Measurements from ENCODE around the gene YAP1. TPM values are rescaled to one million over a fixed set of nuclear protein-coding genes. Genes with fewer than 3 reads are reported as not detected.

The YAP1 gene
- total and polyA plus RNA-seq, 7 experiments from 2014 or later: 0.15 TPM; not detected in 6

- intact Hi-C loops (cut with micrococcal nuclease): loop anchor here in 1 of 2 donors (10.0 kb wide), 1 partner anchor 62 kb away; no protein-coding TSS in a partner anchor
Observed at GRCh38 chr11:102116453-102117205, 6.4 kb downstream of the YAP1 start.

GRCh38 chr11:102117472-102118113 lies 7.3 kb downstream of the YAP1 start:
- ATAC-seq (no peak), DNase-seq (no peak)
- Mint-ChIP-seq H3K27ac (no peak overlapping the region), H3K36me3 (no peaks in the 10 kb centered on the region), H3K9me3 (peaks cover 0 to 3% (median 0%) of the 10 kb centered on the region in 11 donors), H3K4me1 (no peaks in the 10 kb centered on the region), H3K27me3 (peaks cover 47 to 74% (median 53%) of the 10 kb centered on the region in 5 donors), H3K4me3 (no peak overlapping the region)
- H3K36me3 ChIP-seq (ENCODE audit: control insufficient read depth in 2 of 3, insufficient read depth in 3 of 3, low read length in 3 of 3): no peaks in the 10 kb centered on the region
- no peak overlapping the region for H3K4me3 ChIP-seq (ENCODE audit: low read length)
- intact Hi-C loops (cut with micrococcal nuclease): loop anchor here in 1 of 2 donors (10.0 kb wide), 1 partner anchor 63 kb away; no protein-coding TSS in a partner anchor
- POLR2A ChIA-PET: no interaction called here
- peaks cover 0 to 3% of the 10 kb centered on the region in 2 donors for H3K27me3 ChIP-seq (ENCODE audit: control insufficient read depth in 2 of 2, insufficient read depth in 2 of 2, low read length in 2 of 2)
- no peak overlapping the region for H3K27ac ChIP-seq (ENCODE audit: low read depth, low read length)
- no peaks in the 10 kb centered on the region for H3K9me3 ChIP-seq (ENCODE audit: control insufficient read depth in 2 of 3, low read length in 3 of 3)
- CTCF ChIA-PET: no interaction called here
- no peaks in the 10 kb centered on the region for H3K4me1 ChIP-seq (ENCODE audit: control insufficient read depth in 2 of 2, insufficient read depth in 2 of 2, low read length in 2 of 2)

More at GRCh38 chr11:102116453-102117205, 6.4 kb downstream of the YAP1 start:
- no peak for ATAC-seq
- peaks cover 0 to 9% (median 5%) of the 10 kb centered on the region in 7 donors for H3K4me1 Mint-ChIP-seq
- peaks cover 0 to 5% of the 10 kb centered on the region in 2 donors for H3K4me1 ChIP-seq (ENCODE audit: control insufficient read depth in 2 of 2, insufficient read depth in 2 of 2, low read length in 2 of 2)
- H3K36me3 ChIP-seq (ENCODE audit: control insufficient read depth in 2 of 3, insufficient read depth in 3 of 3, low read length in 3 of 3): no peaks in the 10 kb centered on the region
- H3K27me3 ChIP-seq (ENCODE audit: control insufficient read depth in 2 of 2, insufficient read depth in 2 of 2, low read length in 2 of 2): peaks cover 0 to 3% of the 10 kb centered on the region in 2 donors
- CTCF ChIA-PET: no interaction called here
- no peaks in the 10 kb centered on the region for H3K9me3 ChIP-seq (ENCODE audit: control insufficient read depth in 2 of 3, low read length in 3 of 3)
- H3K36me3 Mint-ChIP-seq: no peaks in the 10 kb centered on the region
- H3K4me3 Mint-ChIP-seq: no peak overlapping the region
- no peak for DNase-seq
- H3K27ac ChIP-seq (ENCODE audit: low read depth, low read length): no peak overlapping the region
- no peak overlapping the region for H3K27ac Mint-ChIP-seq
- POLR2A ChIA-PET: interaction anchor here (0.7 kb wide), 1 partner anchor 18 kb away, joined by 3 read pairs; no protein-coding TSS in a partner anchor
- H3K4me3 ChIP-seq (ENCODE audit: low read length): no peak overlapping the region
- no peaks in the 10 kb centered on the region for H3K9me3 Mint-ChIP-seq
- peaks cover 39 to 78% (median 58%) of the 10 kb centered on the region in 5 donors for H3K27me3 Mint-ChIP-seq

DNA sequence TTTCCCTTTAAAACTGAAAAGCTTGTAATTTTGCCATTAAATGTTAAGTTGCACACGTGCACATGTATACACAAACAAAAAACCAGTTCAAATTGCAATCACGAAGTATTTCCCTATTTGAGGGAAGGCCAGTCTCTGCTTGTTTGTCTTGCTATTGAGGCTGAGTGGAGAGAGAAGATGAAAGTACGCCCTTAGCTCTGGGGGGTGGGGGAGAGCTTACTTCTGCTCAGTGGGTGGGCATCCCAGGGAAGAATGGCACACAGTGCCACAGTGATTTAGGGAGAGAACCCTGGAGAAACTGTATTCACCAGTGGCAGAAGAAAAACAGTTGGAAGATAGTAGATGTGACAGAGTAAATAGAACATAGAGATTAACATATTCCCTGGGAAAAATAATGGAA lies 8.7 kb downstream of the YAP1 start:
- POLR2A ChIA-PET: no interaction called here
- no peak overlapping the region for H3K27ac Mint-ChIP-seq
- no peaks in the 10 kb centered on the region for H3K4me1 Mint-ChIP-seq
- Histone ChIP-seq H3K36me3 (ENCODE audit: control insufficient read depth in 2 of 3, insufficient read depth in 3 of 3, low read length in 3 of 3) (no peaks in the 10 kb centered on the region), H3K4me3 (ENCODE audit: low read length) (no peak overlapping the region), H3K27ac (ENCODE audit: low read depth, low read length) (no peak overlapping the region), H3K9me3 (ENCODE audit: control insufficient read depth in 2 of 3, low read length in 3 of 3) (no peaks in the 10 kb centered on the region), H3K4me1 (ENCODE audit: control insufficient read depth in 2 of 2, insufficient read depth in 2 of 2, low read length in 2 of 2) (no peaks in the 10 kb centered on the region), H3K27me3 (ENCODE audit: control insufficient read depth in 2 of 2, insufficient read depth in 2 of 2, low read length in 2 of 2) (peaks cover 0 to 2% of the 10 kb centered on the region in 2 donors)
- H3K36me3 Mint-ChIP-seq: no peaks in the 10 kb centered on the region
- H3K9me3 Mint-ChIP-seq: peaks cover 0 to 6% (median 3%) of the 10 kb centered on the region in 11 donors
- intact Hi-C loops (cut with micrococcal nuclease): loop anchor here in 1 of 2 donors (10.0 kb wide), 1 partner anchor 64 kb away; no protein-coding TSS in a partner anchor
- H3K4me3 Mint-ChIP-seq: no peak overlapping the region
- DNase-seq: no peak
- ATAC-seq: no peak
- H3K27me3 Mint-ChIP-seq: peaks cover 45 to 74% (median 52%) of the 10 kb centered on the region in 5 donors
- CTCF ChIA-PET: no interaction called here

- Mint-ChIP-seq H3K36me3 (no peaks in the 10 kb centered on the region), H3K9me3 (peaks cover 0 to 9% (median 5%) of the 10 kb centered on the region in 11 donors), H3K27me3 (peaks cover 37 to 73% (median 46%) of the 10 kb centered on the region in 5 donors), H3K4me1 (no peaks in the 10 kb centered on the region), H3K27ac (no peak overlapping the region), H3K4me3 (no peak overlapping the region)
- ATAC-seq: no peak
- Histone ChIP-seq H3K36me3 (ENCODE audit: control insufficient read depth in 2 of 3, insufficient read depth in 3 of 3, low read length in 3 of 3) (no peaks in the 10 kb centered on the region), H3K4me3 (ENCODE audit: low read length) (no peak overlapping the region), H3K9me3 (ENCODE audit: control insufficient read depth in 2 of 3, low read length in 3 of 3) (no peaks in the 10 kb centered on the region), H3K4me1 (ENCODE audit: control insufficient read depth in 2 of 2, insufficient read depth in 2 of 2, low read length in 2 of 2) (no peaks in the 10 kb centered on the region), H3K27me3 (ENCODE audit: control insufficient read depth in 2 of 2, insufficient read depth in 2 of 2, low read length in 2 of 2) (no peaks in the 10 kb centered on the region), H3K27ac (ENCODE audit: low read depth, low read length) (no peak overlapping the region)
- intact Hi-C loops (cut with micrococcal nuclease): loop anchor here in 1 of 2 donors (10.0 kb wide), 1 partner anchor 65 kb away; no protein-coding TSS in a partner anchor
- CTCF ChIA-PET: interaction anchor here (0.6 kb wide), 1 partner anchor 9 kb away, joined by 5 read pairs; no protein-coding TSS in a partner anchor
- POLR2A ChIA-PET: no interaction called here
- DNase-seq: no peak
Observed at GRCh38 chr11:102119997-102120396, 9.8 kb downstream of the YAP1 start.

GRCh38 chr11:102120437-102120973 lies 10.3 kb downstream of the YAP1 start:
- intact Hi-C loops (cut with micrococcal nuclease): no loop called here
- H3K27ac ChIP-seq (ENCODE audit: low read depth, low read length): no peak overlapping the region
- ATAC-seq (no peak), DNase-seq (no peak)
- H3K9me3 ChIP-seq (ENCODE audit: control insufficient read depth in 2 of 3, low read length in 3 of 3): no peaks in the 10 kb centered on the region
- CTCF ChIA-PET: no interaction called here
- no peak overlapping the region for H3K27ac Mint-ChIP-seq
- peaks cover 32 to 68% (median 42%) of the 10 kb centered on the region in 5 donors for H3K27me3 Mint-ChIP-seq
- no peak overlapping the region for H3K4me3 ChIP-seq (ENCODE audit: low read length)
- peaks cover 0 to 9% (median 5%) of the 10 kb centered on the region in 11 donors for H3K9me3 Mint-ChIP-seq
- H3K4me3 Mint-ChIP-seq: no peak overlapping the region
- POLR2A ChIA-PET: no interaction called here
- no peaks in the 10 kb centered on the region for H3K4me1 ChIP-seq (ENCODE audit: control insufficient read depth in 2 of 2, insufficient read depth in 2 of 2, low read length in 2 of 2)
- H3K4me1 Mint-ChIP-seq: no peaks in the 10 kb centered on the region
- no peaks in the 10 kb centered on the region for H3K36me3 ChIP-seq (ENCODE audit: control insufficient read depth in 2 of 3, insufficient read depth in 3 of 3, low read length in 3 of 3)
- no peaks in the 10 kb centered on the region for H3K27me3 ChIP-seq (ENCODE audit: control insufficient read depth in 2 of 2, insufficient read depth in 2 of 2, low read length in 2 of 2)
- H3K36me3 Mint-ChIP-seq: no peaks in the 10 kb centered on the region

GRCh38 chr11:102121329-102121728 lies 11.1 kb downstream of the YAP1 start:
- no peak overlapping the region for H3K27ac ChIP-seq (ENCODE audit: low read depth, low read length)
- Mint-ChIP-seq H3K9me3 (peaks cover 0 to 9% (median 5%) of the 10 kb centered on the region in 11 donors), H3K4me1 (no peaks in the 10 kb centered on the region), H3K27me3 (peaks cover 25 to 67% (median 35%) of the 10 kb centered on the region in 5 donors), H3K4me3 (no peak overlapping the region), H3K36me3 (no peaks in the 10 kb centered on the region), H3K27ac (no peak overlapping the region)
- H3K36me3 ChIP-seq (ENCODE audit: control insufficient read depth in 2 of 3, insufficient read depth in 3 of 3, low read length in 3 of 3): no peaks in the 10 kb centered on the region
- H3K27me3 ChIP-seq (ENCODE audit: control insufficient read depth in 2 of 2, insufficient read depth in 2 of 2, low read length in 2 of 2): no peaks in the 10 kb centered on the region
- H3K4me3 ChIP-seq (ENCODE audit: low read length): no peak overlapping the region
- DNase-seq: no peak
- ATAC-seq: no peak
- POLR2A ChIA-PET: no interaction called here
- intact Hi-C loops (cut with micrococcal nuclease): no loop called here
- H3K9me3 ChIP-seq (ENCODE audit: control insufficient read depth in 2 of 3, low read length in 3 of 3): no peaks in the 10 kb centered on the region
- CTCF ChIA-PET: no interaction called here
- no peaks in the 10 kb centered on the region for H3K4me1 ChIP-seq (ENCODE audit: control insufficient read depth in 2 of 2, insufficient read depth in 2 of 2, low read length in 2 of 2)
